Measurements from ENCODE around the gene STK39. TPM values are rescaled to one million over a fixed set of nuclear protein-coding genes. Genes with fewer than 3 reads are reported as not detected.
"Not testable (repeated sequence)": the region's sequence is repeated elsewhere in the genome, so short reads cannot be mapped to it uniquely, and the experiment has no call there.

Gene STK39
- total RNA-seq, 1 donor from 2014 or later, result 13.8 TPM

GRCh38 chr2:168050377-168050776 lies 197.0 kb downstream of the STK39 start:
- no peak for DNase-seq (ENCODE audit: low read depth)

- DNase-seq (ENCODE audit: low read depth), result no peak
Measured at GRCh38 chr2:168049609-168050008, 197.8 kb downstream of the STK39 start.

GRCh38 chr2:168047091-168047690 lies 200.2 kb downstream of the STK39 start:
- DNase-seq (ENCODE audit: low read depth), result no peak

GRCh38 chr2:168044579-168044978 lies 202.8 kb downstream of the STK39 start:
- no peak for DNase-seq (ENCODE audit: low read depth)

GRCh38 chr2:168044176-168044575 lies 203.2 kb downstream of the STK39 start:
- no peak for DNase-seq (ENCODE audit: low read depth)

- not testable (repeated sequence) for DNase-seq (ENCODE audit: low read depth)
Measured at GRCh38 chr2:168042127-168042824, 205.1 kb downstream of the STK39 start.

GRCh38 chr2:168039881-168040280 lies 207.5 kb downstream of the STK39 start:
- no peak for DNase-seq (ENCODE audit: low read depth)

- DNase-seq (ENCODE audit: low read depth), result peak; percentile 21
Measured at GRCh38 chr2:168037778-168038177, 209.6 kb downstream of the STK39 start.

- no peak for DNase-seq (ENCODE audit: low read depth)
Measured at GRCh38 chr2:168035458-168035857, 211.9 kb downstream of the STK39 start.

GRCh38 chr2:168034616-168035015 lies 212.8 kb downstream of the STK39 start:
- no peak for DNase-seq (ENCODE audit: low read depth)

- DNase-seq (ENCODE audit: low read depth), result no peak
Measured at GRCh38 chr2:168033966-168034365, 213.4 kb downstream of the STK39 start.

GRCh38 chr2:168032091-168032490 lies 215.3 kb downstream of the STK39 start:
- DNase-seq (ENCODE audit: low read depth), result no peak

- peak; percentile 50 for DNase-seq (ENCODE audit: low read depth)
Measured at GRCh38 chr2:168030862-168031624, 216.4 kb downstream of the STK39 start.

- no peak for DNase-seq (ENCODE audit: low read depth)
Measured at GRCh38 chr2:168029071-168029470, 218.3 kb downstream of the STK39 start.

- no peak for DNase-seq (ENCODE audit: low read depth)
Measured at GRCh38 chr2:168028362-168028761, 219.0 kb downstream of the STK39 start.

GRCh38 chr2:168025487-168026202 lies 221.8 kb downstream of the STK39 start:
- DNase-seq (ENCODE audit: low read depth), result peak; percentile 87

- no peak for DNase-seq (ENCODE audit: low read depth)
Measured at GRCh38 chr2:168024459-168024858, 222.9 kb downstream of the STK39 start.

GRCh38 chr2:168021800-168022587 lies 225.4 kb downstream of the STK39 start:
- no peak for DNase-seq (ENCODE audit: low read depth)

- DNase-seq (ENCODE audit: low read depth), result no peak
Measured at GRCh38 chr2:168015274-168015953, 232.0 kb downstream of the STK39 start.

- no peak for DNase-seq (ENCODE audit: low read depth)
Measured at GRCh38 chr2:168009900-168010299, 237.5 kb downstream of the STK39 start.
